ENCODE results near the gene STK39. TPM values are rescaled to one million over a fixed set of nuclear protein-coding genes. Genes with fewer than 3 reads are reported as not detected.

STK39 gene
- total and polyA plus RNA-seq, 9 of the 15 experiments (the other 6 are each of a cell fraction or from before 2014, with no cell fraction given) = 0.19 to 0.76 (median 0.51) TPM

DNA sequence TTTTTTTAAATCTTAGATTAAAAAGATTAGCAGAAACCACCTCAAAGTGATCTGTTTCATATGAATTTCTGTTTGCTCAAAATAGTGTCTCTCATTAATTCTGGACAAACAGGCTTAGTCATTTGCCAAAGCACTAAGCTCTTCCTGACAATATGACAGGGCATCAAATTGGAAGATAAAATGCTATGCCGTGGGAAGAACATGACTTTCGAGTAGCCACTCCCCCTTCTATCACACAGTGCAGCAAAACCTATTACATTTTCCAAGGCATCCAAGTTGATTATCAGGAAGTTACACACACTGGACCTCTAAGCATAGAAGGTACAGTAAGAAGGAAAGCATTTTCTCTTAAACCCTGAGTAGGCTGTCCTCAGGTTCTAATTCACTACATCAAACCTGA, 89.5 kb downstream of the STK39 start:
- no peak for FAIRE-seq
- BruUV-seq (replicated peaks) = no TSS peak
- Histone ChIP-seq H3K9ac (ENCODE audit: insufficient read depth in 1 of 2, low read depth in 2 of 2, low read length in 2 of 2) (no peak overlapping the region), H3K4me1 (replicated peaks in 1 of 2; ENCODE audit: control insufficient read depth in 2 of 2, insufficient read depth in 2 of 2, low read length in 2 of 2) (no peaks in the 10 kb centered on the region), H3K27me3 (ENCODE audit: control insufficient read depth in 2 of 2, insufficient read depth in 2 of 2, low read length in 2 of 2) (peaks cover 0 to 7% of the 10 kb centered on the region in 2 experiments; a peak in 1 of 5 replicates), H2AFZ (ENCODE audit: low read depth, low read length) (no peak overlapping the region), H4K20me1 (replicated peaks; ENCODE audit: control insufficient read depth, insufficient read depth, low read length) (no peaks in the 10 kb centered on the region), H3K9me3 (replicated peaks; ENCODE audit: control insufficient read depth, insufficient read depth, low read depth, low read length) (no peaks in the 10 kb centered on the region), H3K9me1 (ENCODE audit: control insufficient read depth, insufficient read depth, low read length) (no peaks in the 10 kb centered on the region), H3K36me3 (ENCODE audit: control insufficient read depth, insufficient read depth, low read length) (no peaks in the 10 kb centered on the region), H3K27ac (ENCODE audit: extremely low read depth, low read depth, low read length) (no peak overlapping the region), H3K4me2 (ENCODE audit: insufficient read depth, low read length) (no peak overlapping the region), H3K79me2 (ENCODE audit: control insufficient read depth, insufficient read depth, low read length) (no peaks in the 10 kb centered on the region), H3K4me3 (no peak overlapping the region)
- in situ Hi-C loops (cut with MboI) (no loop called here), intact Hi-C loops (cut with micrococcal nuclease) (no loop called here)
- POLR2A ChIA-PET = interaction anchor here (0.5 kb wide), 1 partner anchor 14 kb away, joined by 3 read pairs; no protein-coding TSS in a partner anchor
- no peak for TF ChIP-seq YBX1 (IDR thresholded peaks at IDR 0.05)
- TF ChIP-seq, protein P1, sequence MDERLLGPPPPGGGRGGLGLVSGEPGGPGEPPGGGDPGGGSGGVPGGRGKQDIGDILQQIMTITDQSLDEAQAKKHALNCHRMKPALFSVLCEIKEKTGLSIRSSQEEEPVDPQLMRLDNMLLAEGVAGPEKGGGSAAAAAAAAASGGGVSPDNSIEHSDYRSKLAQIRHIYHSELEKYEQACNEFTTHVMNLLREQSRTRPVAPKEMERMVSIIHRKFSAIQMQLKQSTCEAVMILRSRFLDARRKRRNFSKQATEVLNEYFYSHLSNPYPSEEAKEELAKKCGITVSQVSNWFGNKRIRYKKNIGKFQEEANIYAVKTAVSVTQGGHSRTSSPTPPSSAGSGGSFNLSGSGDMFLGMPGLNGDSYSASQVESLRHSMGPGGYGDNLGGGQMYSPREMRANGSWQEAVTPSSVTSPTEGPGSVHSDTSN (CRISPR knock-in tag; IDR thresholded peaks at IDR 0.05; ENCODE audit: low read depth) = no peak
- TF ChIP-seq, protein P1 (tag; conservative IDR thresholded peaks at IDR 0.05; ENCODE audit: low read depth) = peak; percentile 62; the same call in 1 of the 2 replicates
- DNase-seq (ENCODE audit: extremely low read depth in 1 of 4, low spot score in 3 of 4) = no peak
- CTCF ChIA-PET (ENCODE audit: low intra/inter-chr PET ratio) = no interaction called here
- ATAC-seq = no peak
- 0% methylated on average over 2 of the region's 2 CpGs for WGBS (ENCODE audit: insufficient coverage, low coverage, missing lambda C conversion rate)

Measured in K562 (cell line).